Ascending aorta (tissue), 2 donors: ENCODE measurements around the gene GNLY. TPM values are rescaled to one million over a fixed set of nuclear protein-coding genes. Genes with fewer than 3 reads are reported as not detected.

Experiments used
- DNase-seq, 2 donors: peaks; one replicate each; pipeline ENCODE4 v3.0.0-alpha.2; 2019; ENCODE audit warnings: low spot score in 2 of 2
- H3K27ac ChIP-seq, 2 donors: fragments of 200-600 bp; sonication (generic); one replicate each; pipeline ENCODE4 v1.5.1; 2016 to 2017; ENCODE audit warnings: mild to moderate bottlenecking in 1 of 2
- H3K27me3 ChIP-seq: fragments of 200-600 bp; sonication (generic); one replicate; pipeline ENCODE4 v1.5.1; 2017
- H3K36me3 ChIP-seq, 2 donors: fragments of 200-600 bp; sonication (generic); one replicate each; pipeline ENCODE4 v1.5.1; 2016
- H3K4me1 ChIP-seq, 2 donors: fragments of 200-600 bp; sonication (generic); one replicate each; pipeline ENCODE4 v1.5.1; 2016 to 2017; ENCODE audit warnings: mild to moderate bottlenecking in 1 of 2
- H3K4me3 ChIP-seq, 2 donors: fragments of 200-600 bp; sonication (generic); one replicate each; pipeline ENCODE4 v1.5.1; 2016 to 2017; ENCODE audit warnings: mild to moderate bottlenecking in 1 of 2
- H3K9me3 ChIP-seq, 2 donors: fragments of 200-600 bp; sonication (generic); one replicate each; pipeline ENCODE4 v1.5.1; 2016
- intact Hi-C: fragments of 100-400 bp; cut with DNase I; formaldehyde crosslinking; loops from one replicate; pipeline ENCODE4 v1.15.1; 2023
- total RNA-seq: library from RNA; depleted of rRNA; stranded (reverse); fragments of >200 nt; gene quantifications from one replicate; pipeline ENCODE4 v1.1.0, GENCODE V29; 2016
- TF ChIP-seq, protein P1 (sequence below), 3 experiments: fragments of 200-600 bp in 2 of 3; fragments of 450-650 bp in 1 of 3; sonication (generic) in 2 of 3; IDR thresholded peaks; one replicate each; pipeline ENCODE4 v1.5.1; 2016 to 2019; ENCODE audit warnings: antibody characterized with exemption in 3 of 3, mild to moderate bottlenecking in 1 of 3, moderate library complexity in 1 of 3

GNLY gene
- total RNA-seq, 1 donor from 2014 or later: not detected

DNA sequence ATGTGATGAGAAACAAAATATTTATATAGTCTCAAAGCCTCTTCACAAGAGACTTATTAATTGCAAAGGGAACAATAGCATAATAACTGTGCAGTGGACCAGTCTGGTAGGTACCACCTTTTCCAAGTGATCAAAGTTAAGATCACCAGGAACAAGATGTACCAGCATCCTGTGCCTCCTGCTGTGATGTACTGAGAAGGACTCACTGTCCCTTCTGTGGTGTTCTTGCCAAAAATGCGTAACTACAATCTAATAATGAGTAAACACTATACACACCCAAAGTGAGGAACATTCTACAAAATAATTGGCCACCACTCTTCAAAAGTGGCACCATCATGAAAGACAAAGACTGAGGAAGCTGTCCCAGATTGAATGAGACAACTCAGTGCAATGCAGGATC, 14.5 kb downstream of the GNLY start:
- TF ChIP-seq, protein P1, sequence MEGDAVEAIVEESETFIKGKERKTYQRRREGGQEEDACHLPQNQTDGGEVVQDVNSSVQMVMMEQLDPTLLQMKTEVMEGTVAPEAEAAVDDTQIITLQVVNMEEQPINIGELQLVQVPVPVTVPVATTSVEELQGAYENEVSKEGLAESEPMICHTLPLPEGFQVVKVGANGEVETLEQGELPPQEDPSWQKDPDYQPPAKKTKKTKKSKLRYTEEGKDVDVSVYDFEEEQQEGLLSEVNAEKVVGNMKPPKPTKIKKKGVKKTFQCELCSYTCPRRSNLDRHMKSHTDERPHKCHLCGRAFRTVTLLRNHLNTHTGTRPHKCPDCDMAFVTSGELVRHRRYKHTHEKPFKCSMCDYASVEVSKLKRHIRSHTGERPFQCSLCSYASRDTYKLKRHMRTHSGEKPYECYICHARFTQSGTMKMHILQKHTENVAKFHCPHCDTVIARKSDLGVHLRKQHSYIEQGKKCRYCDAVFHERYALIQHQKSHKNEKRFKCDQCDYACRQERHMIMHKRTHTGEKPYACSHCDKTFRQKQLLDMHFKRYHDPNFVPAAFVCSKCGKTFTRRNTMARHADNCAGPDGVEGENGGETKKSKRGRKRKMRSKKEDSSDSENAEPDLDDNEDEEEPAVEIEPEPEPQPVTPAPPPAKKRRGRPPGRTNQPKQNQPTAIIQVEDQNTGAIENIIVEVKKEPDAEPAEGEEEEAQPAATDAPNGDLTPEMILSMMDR (IDR thresholded peaks at IDR 0.05): no peak
- DNase-seq: no peak
- Histone ChIP-seq H3K4me1 (peaks cover 0 to 24% of the 10 kb centered on the region in 2 donors), H3K36me3 (no peaks in the 10 kb centered on the region), H3K27ac (peak overlapping the region in 1 of 2 donors; percentile 68), H3K9me3 (no peaks in the 10 kb centered on the region), H3K4me3 (no peak overlapping the region), H3K27me3 (no peaks in the 10 kb centered on the region)
- intact Hi-C loops: no loop called here

DNA sequence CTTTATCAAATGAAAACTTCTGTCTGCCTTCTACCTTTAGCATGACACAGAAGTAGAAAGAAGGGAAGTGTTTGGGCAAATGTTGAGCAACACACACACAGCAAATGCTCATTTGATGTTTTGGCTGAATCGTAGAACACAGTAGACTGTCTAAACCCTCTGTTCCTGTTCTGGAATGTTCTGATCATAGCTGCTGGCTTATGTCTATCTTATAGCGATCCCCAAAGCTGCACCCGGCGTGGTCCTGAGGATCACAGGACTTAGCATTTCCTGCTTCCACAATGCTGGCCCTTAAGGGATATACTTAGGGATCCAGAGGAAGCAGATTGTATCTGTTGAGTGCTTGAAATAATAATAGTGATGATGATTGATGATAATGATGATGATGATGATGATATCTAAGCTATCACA, 15.2 kb downstream of the GNLY start:
- TF ChIP-seq, protein P1 (IDR thresholded peaks at IDR 0.05): no peak
- peak overlapping the region; percentile 68 to 70 for H3K27ac ChIP-seq
- no peaks in the 10 kb centered on the region for H3K36me3 ChIP-seq
- no peak overlapping the region for H3K4me3 ChIP-seq
- intact Hi-C loops: no loop called here
- DNase-seq: no peak
- no peaks in the 10 kb centered on the region for H3K27me3 ChIP-seq
- H3K4me1 ChIP-seq: peaks cover 0 to 24% of the 10 kb centered on the region in 2 donors
- no peaks in the 10 kb centered on the region for H3K9me3 ChIP-seq

- peak overlapping the region; percentile 70 to 71 for H3K27ac ChIP-seq
- H3K4me1 ChIP-seq: peaks cover 0 to 17% of the 10 kb centered on the region in 2 donors
- intact Hi-C loops: no loop called here
- no peak overlapping the region for H3K4me3 ChIP-seq
- DNase-seq: no peak
- TF ChIP-seq, protein P1 (IDR thresholded peaks at IDR 0.05): no peak
- no peaks in the 10 kb centered on the region for H3K27me3 ChIP-seq
- H3K36me3 ChIP-seq: no peaks in the 10 kb centered on the region
- H3K9me3 ChIP-seq: no peaks in the 10 kb centered on the region
Observed at GRCh38 chr2:85710687-85711577, 16.8 kb downstream of the GNLY start.

GRCh38 chr2:85711578-85712060, 17.5 kb downstream of the GNLY start:
- no peaks in the 10 kb centered on the region for H3K36me3 ChIP-seq
- H3K4me1 ChIP-seq: peaks cover 0 to 12% of the 10 kb centered on the region in 2 donors
- intact Hi-C loops: no loop called here
- no peak for DNase-seq
- no peak overlapping the region for H3K4me3 ChIP-seq
- H3K27ac ChIP-seq: peak overlapping the region; percentile 70 to 71
- no peaks in the 10 kb centered on the region for H3K27me3 ChIP-seq
- TF ChIP-seq, protein P1 (IDR thresholded peaks at IDR 0.05): no peak
- H3K9me3 ChIP-seq: no peaks in the 10 kb centered on the region

GRCh38 chr2:85712336-85712735, 18.2 kb downstream of the GNLY start:
- Histone ChIP-seq H3K4me1 (peaks cover 0 to 9% of the 10 kb centered on the region in 2 donors), H3K9me3 (no peaks in the 10 kb centered on the region), H3K4me3 (no peak overlapping the region), H3K27me3 (no peaks in the 10 kb centered on the region), H3K27ac (peak overlapping the region; percentile 65 to 71), H3K36me3 (no peaks in the 10 kb centered on the region)
- TF ChIP-seq, protein P1 (IDR thresholded peaks at IDR 0.05): no peak
- no peak for DNase-seq
- intact Hi-C loops: no loop called here
